ENCODE data around the gene RAB8B.

- no peak for TF ChIP-seq POLR2A (IDR thresholded peaks at IDR 0.05; ENCODE audit: extremely low read depth, insufficient read length)
- TF ChIP-seq, protein P1, sequence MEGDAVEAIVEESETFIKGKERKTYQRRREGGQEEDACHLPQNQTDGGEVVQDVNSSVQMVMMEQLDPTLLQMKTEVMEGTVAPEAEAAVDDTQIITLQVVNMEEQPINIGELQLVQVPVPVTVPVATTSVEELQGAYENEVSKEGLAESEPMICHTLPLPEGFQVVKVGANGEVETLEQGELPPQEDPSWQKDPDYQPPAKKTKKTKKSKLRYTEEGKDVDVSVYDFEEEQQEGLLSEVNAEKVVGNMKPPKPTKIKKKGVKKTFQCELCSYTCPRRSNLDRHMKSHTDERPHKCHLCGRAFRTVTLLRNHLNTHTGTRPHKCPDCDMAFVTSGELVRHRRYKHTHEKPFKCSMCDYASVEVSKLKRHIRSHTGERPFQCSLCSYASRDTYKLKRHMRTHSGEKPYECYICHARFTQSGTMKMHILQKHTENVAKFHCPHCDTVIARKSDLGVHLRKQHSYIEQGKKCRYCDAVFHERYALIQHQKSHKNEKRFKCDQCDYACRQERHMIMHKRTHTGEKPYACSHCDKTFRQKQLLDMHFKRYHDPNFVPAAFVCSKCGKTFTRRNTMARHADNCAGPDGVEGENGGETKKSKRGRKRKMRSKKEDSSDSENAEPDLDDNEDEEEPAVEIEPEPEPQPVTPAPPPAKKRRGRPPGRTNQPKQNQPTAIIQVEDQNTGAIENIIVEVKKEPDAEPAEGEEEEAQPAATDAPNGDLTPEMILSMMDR (IDR thresholded peaks at IDR 0.05; ENCODE audit: low read depth, low read length) = no peak
These were observed 48.5 kb upstream of the RAB8B start for GRCh38 chr15:63140936-63141335.

Measured in NB4 (cell line).